HCT116 (cell line): ENCODE measurements around the gene KSR1.

Experiments used
- POLR2AphosphoS5 ChIP-seq: IDR thresholded peaks from 2 replicates; pipeline ENCODE4 v1.6.1; 2011; ENCODE audit warnings: mild to moderate bottlenecking, low read depth, low read length, moderate library complexity
- TCF7L2 ChIP-seq: IDR thresholded peaks from 2 replicates; pipeline ENCODE4 v1.7.0; 2011; ENCODE audit warnings: borderline replicate concordance, inconsistent platforms; ENCODE audit not compliant: insufficient read depth, insufficient read length; ENCODE audit errors: extremely low read depth
- TF ChIP-seq, protein P1 (sequence below), 3 experiments: fragments of 200-600 bp in 1 of 3; sonication (generic) in 1 of 3; IDR thresholded peaks in 2 of 3; conservative IDR thresholded peaks in 1 of 3; 2 replicates each; pipeline ENCODE4 v1.5.1; 2012 to 2017; ENCODE audit warnings: low read depth in 2 of 3, low read length in 2 of 3, antibody characterized with exemption in 1 of 3, borderline replicate concordance in 1 of 3, control low read depth in 1 of 3, mild to moderate bottlenecking in 1 of 3, mixed read lengths in 1 of 3, mixed run types in 1 of 3, moderate library complexity in 1 of 3; ENCODE audit not compliant: insufficient read depth in 1 of 3

DNA sequence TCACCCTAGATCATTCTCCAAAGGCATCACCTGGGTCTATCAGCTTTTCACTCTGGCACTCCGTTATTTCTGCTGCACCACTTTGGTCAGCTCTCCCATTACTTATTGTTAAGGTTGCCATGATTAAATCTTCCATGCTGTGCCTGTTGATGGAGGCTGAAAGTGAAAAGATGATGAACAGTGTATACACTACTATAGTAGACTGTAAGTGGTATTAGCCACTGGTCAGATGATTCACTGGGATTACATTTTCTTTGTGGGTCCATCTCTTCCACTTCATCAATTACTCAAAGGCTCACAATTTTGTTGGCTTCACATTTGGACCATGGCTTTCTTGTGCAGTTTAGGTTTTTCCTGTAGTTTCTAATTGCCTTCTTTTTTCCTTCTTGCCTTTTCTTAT, 158.9 kb downstream of the KSR1 start:
- TF ChIP-seq, protein P1, sequence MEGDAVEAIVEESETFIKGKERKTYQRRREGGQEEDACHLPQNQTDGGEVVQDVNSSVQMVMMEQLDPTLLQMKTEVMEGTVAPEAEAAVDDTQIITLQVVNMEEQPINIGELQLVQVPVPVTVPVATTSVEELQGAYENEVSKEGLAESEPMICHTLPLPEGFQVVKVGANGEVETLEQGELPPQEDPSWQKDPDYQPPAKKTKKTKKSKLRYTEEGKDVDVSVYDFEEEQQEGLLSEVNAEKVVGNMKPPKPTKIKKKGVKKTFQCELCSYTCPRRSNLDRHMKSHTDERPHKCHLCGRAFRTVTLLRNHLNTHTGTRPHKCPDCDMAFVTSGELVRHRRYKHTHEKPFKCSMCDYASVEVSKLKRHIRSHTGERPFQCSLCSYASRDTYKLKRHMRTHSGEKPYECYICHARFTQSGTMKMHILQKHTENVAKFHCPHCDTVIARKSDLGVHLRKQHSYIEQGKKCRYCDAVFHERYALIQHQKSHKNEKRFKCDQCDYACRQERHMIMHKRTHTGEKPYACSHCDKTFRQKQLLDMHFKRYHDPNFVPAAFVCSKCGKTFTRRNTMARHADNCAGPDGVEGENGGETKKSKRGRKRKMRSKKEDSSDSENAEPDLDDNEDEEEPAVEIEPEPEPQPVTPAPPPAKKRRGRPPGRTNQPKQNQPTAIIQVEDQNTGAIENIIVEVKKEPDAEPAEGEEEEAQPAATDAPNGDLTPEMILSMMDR (IDR thresholded peaks at IDR 0.05 in 2 of 3, conservative IDR thresholded peaks at IDR 0.05 in 1 of 3; ENCODE audit: borderline replicate concordance in 1 of 3, insufficient read depth in 1 of 3, low read depth in 2 of 3, low read length in 2 of 3): no peak
- TF ChIP-seq POLR2AphosphoS5 (no peak), TCF7L2 (no peak)
